GM19025 (cell line): ENCODE results near the gene NFIC.
"Not testable (repeated sequence)": the region's sequence is repeated elsewhere in the genome, so short reads cannot be mapped to it uniquely, and the experiment has no call there.

Experiments
- ATAC-seq: cut with Tn5 transposase; IDR thresholded peaks from one replicate; pipeline ENCODE4 v1.9.1; 2021; ENCODE audit warnings: mild to moderate bottlenecking, low read depth, moderate library complexity; ENCODE audit not compliant: unreplicated experiment

NFIC gene

DNA sequence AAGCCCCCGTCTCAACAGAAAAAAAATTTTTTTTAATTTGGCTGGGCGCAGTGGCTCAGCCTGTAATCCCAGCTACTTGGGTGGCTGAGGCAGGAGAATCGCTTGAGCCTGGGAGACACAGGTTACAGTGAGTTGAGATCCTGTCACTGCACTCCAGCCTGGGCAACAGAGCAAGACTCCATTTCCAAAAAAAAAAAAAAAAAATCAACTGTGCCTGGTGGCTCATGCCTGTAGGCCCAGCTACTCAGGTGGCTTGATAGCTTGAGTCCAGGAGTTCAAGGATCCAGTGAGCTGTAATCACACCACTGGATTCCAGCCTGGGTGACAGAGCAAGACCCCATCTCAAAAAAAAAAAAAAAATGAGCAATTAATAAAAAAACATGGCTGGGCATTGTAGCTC is 135.4 kb downstream of the NFIC start:
- no peak for ATAC-seq

DNA sequence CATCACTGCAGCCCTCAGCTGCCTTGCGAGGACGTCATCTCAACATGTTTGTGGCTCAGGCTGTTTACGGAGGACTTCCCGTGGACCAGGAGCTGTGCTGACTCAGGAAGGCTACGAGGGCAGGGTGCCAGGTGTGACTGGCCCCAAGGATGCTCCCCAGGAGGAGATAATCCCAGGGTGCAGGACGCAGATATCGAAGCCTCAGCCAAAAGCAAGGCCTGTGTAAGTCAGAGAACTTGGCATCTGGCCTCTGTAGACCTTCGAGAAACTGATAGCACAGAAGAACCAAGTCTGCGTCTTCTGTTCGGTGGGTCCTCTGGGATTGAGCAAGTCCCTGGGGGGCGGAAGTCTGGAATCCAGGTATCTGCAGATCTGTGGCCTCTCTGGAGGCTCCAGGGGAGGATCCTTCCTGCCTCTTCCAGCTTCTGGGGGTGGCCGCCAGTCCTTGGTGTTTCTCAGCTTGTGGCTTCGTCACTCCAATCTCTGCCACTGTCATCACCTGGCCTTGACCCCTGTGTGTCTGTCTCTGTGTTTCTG is 136.7 kb downstream of the NFIC start:
- no peak for ATAC-seq

DNA sequence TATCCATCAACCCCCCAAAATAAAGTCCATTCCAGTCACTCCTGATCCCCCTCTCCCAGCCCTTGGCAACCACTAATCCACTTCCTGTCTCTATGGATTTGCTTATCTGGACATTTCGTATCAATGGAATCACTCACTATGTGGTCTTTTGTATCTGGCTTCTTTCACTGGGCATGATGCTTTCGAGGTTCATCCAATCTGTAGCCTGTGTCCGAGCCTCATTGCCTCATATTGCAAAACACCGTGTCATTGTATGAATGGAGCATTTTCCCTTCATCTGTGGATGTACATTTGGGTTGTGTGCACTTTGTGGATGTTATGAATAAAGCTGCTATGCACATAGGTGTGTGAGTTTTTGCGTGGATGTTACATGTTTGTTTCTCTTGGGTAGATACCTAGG is 138.4 kb downstream of the NFIC start:
- ATAC-seq = no peak

DNA sequence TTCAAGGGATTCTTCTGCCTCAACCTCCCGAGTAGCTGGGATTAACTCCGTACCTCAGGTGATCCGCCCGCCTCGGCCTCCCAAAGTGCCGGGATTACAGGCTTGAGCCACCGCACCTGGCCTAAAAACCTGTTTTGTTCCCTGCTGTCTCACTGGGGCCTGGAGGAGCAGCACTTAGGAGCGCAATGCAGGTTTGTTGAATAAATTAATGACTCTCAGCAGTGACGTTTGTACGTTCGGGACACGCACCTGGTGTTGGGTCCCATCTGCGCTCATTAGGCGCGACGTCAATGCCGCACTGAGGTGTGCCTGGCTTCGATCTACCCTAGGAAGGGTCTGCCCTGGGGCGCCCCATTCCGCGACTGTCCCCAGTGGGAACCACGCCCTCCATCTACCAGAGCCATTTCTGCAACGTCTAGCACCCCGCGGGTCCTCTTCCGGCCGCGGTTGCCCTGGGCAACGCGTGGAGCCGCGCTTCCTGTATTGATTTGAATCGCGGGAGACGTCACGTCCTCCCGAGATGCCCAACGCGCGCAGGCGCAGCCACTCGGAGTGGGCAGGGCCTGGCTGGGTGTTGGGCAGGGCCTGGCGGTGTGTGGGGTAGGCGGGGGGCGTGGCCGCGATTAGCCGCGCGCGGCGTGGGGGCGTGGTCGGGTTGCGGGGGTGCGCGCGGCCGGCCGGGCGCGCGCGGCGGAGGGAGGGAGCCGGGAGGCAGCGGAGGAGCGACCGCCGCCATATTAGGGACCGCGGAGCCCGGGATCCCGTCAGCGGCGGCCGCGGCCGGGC is 139.4 kb downstream of the NFIC start, which contains the start of gene FZR1:
Gene FZR1, plus strand, starts transcription at position 714 of the 786 bp plus-strand sequence. CDS start 16,679 bp downstream, outside the sequence.
- peak; percentile 94 for ATAC-seq

DNA sequence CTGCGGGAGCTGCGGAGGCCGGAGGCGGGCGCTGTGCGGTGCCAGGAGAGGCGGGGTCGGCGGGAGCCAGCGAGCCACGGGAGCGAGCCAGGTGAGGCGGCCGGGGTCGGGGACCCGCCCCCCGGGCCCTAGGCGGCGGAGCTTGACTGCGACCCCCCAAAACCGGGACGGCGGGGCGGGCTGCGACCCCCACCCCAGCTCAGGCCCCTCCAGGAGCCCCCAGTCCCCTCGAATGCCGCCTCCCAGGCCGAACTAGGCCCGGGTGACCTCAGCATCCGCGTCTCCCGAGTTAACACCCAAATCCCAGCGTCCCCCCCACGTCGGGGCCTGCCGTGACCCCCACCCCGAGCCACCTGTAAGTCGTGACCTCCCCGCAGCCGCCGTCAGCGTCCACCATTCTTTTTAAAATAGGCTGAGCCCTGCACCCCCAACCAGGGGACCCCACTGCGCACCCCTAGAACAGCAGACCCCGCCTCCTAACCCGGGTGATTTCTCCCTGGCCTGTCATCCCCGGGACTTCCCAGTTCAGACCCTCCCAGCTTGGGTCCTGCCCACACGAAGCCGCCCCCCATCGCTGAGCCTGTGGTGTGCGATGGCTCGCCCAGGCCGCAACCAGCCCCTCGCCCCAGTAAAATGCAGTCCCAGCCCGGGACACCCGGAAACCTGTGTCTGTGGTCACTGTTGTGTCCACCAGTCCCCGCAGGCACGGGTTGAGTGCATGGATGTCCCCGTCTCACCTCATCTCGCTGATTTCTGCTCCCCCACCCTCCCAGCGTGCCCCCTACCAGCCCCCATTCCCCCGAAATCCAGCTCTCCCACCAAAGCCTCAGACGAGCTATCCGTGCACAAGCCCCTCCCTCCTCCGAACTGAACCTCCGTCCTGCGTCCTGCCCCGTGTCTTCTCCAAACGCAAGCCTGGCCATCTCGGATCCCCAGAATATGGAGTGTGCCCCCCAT is 140.3 kb downstream of the NFIC start:
- ATAC-seq = no peak

DNA sequence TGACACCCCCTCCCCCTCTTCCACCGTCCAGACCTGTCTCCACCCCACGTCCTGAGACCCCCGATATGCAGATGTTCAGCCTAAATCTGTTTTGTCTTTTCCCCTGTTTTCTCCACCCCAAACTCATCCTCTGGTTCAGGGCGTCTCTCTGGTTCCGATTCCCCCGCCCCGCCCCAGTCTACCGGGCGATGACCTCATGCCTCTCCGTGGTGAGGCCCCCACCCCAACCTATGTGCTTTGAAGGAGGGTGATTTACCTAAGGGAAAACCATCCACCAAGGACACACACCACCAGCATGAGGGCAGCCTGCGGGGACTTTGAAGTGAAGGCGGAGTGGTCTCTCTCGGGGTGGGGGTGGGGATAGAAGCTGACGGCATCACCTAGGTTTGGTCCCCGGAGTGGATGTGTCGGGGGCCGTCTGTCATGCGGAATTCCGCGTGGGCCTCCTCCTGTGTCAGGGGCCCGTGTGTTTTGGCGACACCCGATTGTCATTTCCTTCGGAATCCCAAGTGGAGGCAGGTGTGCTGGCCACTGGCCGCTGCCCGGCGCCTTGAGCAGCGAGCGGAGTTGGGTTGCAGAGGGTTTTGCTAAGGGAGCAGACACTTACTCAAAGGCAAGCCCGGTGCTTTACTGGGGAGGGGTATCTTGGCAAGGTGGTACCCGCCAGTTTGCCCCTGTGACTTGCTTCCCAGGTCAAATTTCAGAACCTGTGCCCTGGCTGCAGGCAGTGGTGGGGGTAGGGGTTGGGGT is 141.2 kb downstream of the NFIC start:
- no peak for ATAC-seq

DNA sequence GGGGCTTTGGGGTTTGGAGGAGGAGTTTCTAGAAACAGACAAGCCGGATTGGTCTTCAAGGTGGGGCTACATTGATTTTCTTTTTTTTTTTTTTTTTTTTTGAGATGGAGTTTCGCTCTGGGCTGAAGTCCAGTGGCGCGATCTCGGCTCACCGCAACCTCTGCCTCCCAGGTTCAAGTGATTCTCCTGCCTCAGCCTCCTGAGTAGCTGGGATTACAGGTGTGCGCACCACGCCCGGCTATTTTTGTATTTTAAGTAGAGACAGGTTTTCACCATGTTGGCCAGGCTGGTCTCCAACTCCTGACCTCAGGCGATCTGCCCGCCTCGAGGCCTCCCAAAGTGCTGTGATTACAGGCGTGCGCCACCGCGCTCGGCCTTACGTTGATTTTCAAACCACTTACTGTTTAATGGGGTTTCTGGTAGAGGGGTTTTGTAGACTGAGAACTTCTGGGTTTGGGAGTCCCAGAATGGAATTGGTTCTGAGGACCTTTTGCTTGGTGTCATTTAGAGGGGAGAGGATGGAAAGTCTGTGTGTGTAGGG is 141.8 kb downstream of the NFIC start:
- ATAC-seq = not testable (repeated sequence)

DNA sequence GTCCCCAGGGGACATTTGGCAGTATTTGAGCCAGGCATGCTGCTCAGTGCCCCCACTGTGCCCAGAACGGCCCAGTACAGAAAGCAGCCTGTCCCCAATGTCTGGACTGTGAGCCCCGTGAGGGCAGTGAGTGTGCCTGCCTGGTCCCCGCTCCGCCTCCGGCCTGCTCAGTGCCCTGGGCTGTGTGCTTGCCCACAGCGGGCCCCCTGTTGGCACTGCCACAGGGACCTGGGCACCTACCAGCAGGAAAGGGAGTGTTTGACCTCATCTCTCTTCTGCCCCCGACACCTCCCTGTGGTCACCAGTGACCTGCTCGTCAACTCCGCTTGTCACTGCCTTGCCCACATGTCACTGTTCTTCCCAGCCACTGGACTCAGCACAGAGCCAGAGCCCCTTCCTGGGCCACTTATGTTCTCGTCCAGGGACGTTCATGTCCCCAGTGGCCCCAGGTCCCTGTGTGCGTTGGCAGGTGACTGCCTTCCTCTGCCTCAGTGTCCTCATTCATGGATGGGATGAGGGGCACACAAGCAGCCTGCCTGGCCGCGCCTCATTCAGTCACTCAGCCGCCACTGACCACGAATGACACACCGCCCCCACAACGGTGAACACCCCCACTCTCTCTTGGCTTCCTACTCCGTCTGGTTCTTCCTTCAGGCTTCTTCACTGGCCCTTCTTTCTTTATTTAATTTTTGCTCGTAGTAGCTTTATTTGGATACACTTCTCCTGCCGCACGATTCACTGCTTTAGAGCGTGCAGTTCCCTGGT is 142.6 kb downstream of the NFIC start:
- no peak for ATAC-seq

DNA sequence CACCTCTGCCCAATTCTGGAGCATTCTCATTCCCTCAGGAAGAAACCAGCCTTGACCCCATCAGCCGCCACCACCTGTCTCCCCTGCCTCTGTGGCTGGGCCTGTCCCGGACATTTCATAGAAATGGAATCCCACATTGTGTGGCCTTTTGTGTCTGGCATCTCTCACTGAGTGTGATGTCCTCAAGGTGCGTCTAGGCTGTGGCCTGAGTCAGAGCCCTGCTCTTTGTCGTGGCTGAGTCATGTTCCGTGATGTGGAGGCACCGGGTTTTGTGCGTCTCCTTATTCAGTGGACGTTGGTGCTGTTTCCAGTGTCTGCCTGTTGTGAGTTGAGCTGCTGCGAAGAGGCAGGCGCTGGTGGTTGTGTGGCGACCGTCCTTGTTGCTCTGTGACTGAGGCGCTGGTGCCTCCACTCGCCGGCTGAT is 143.2 kb downstream of the NFIC start:
- ATAC-seq = no peak

DNA sequence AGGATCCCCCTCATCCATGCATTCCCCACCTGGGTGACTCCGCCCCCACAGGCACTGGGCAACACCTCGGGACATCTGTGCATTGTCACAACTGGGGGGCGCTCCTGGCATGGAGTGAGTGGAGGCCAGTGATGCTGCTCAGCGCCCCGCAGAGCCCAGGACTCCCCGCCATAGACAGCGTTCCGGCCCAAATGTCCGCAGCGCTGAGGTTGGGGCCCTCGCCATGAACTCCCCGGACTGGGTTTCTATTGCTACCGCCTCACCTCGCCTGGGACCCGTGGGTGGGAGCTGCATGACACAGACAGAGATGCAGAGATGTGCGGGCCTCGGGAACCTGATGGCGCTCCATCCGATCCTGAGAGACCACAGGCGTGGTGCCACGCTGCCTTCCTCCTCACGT is 144.3 kb downstream of the NFIC start:
- no peak for ATAC-seq

DNA sequence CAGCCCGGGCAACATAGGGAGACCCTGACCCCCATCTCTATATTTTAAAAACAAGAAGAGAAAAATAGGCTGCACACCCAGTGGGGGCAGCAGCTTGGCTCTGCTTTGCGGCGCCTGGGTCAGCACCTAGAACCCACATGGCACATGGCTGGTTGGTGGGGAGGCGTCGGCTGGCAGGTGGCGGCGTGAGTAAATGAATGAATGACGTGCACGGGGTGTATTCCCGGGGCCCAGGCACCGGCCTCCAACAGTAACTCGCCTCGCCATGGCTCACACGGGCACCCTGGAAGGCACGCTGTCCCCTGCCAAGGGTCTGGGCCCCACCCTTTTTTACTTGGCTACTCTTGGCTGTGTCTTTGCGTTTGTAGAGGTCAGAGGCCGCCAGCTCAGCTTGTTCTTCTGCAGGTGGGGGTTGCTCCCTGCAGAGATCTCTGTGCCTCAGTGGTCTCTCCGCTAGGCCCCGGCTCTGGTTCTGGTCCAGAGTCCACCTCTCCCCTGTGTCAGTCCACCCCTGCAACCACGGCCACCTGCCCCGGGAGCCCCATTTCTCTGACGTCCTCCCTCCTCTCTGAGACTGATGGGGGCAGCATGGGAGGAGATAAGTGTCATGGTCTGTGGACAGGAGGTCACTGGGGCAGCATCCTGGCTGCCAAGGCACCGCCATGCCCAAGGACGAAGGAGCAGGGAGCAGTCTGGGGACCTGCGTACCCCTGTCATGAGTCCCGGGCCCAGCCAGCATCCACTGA is 145.3 kb downstream of the NFIC start:
- no peak for ATAC-seq

DNA sequence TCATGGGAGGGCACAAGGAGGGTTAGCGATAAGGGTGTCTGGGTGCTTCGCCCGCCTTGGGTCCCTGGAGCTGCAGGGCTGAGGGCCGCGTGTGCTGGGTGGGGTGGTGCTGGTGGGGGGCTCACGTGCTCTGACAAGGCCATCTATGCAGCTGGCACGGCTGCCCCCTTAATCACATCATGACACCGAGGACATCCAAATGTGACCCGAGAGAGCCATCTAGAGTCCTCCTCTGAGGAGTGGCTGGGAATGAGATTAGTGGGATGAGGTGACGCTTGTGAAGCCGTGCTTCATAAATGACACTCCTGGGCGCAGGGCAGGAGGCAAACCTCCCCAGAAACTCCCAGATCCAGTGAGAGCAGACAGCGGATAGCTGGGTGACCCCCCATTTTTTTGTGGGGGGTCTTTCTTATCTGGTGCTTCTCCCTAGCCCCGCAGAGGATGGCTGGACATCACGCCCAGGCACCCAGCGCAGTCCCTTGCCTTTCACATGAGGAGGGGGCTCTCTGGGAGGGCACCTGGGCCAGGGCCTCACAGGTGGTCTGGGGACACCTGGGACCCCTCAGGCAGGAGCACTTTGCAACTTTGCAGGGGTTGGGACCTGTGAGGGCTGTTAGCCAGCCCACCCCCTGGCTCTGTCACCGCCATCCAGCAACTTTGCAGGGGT is 146.3 kb downstream of the NFIC start:
- ATAC-seq = no peak

DNA sequence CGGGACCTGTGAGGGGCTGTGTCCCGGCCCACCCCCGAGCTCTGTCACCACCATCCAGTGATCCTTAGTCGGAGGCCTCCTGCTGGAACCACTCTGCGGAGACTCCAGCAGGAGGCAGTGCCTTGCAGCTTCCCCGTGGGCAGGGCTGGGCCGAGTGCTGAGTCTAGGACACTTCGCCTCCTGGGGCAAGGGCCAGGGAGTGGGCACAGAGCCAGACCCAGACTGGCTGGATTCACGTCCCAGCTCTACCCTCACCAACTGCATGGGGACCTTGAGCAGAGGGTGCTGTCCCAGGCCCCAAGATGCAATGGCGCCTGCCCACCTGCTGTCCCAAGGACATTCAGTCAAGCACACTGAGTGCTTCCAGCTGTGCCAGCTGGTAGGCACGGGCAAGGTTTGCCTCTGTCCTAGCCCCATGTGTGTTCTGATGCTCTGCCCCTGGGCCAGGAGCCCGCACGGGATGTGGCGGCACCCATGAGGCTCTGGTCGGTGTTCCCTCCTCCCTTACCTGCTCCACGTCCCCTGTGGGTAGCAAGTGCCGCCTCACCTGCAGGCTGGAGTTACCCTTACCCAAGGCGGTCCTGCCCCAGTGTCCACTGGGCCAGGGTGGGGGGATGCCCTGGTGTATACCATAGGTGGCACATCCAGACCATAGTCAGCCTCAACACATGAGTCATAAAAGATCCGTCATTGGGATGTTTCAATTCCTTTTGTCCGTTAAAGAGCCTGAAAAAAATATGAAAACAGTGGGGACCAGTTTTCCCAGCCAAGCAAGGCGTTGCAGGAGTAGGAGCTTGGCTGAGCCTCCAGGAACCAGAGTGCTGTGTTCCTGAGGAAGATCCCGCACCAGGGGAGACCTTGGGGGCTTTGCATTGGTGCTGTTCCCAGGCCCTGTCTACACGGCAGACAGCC is 147.1 kb downstream of the NFIC start:
- ATAC-seq = no peak

DNA sequence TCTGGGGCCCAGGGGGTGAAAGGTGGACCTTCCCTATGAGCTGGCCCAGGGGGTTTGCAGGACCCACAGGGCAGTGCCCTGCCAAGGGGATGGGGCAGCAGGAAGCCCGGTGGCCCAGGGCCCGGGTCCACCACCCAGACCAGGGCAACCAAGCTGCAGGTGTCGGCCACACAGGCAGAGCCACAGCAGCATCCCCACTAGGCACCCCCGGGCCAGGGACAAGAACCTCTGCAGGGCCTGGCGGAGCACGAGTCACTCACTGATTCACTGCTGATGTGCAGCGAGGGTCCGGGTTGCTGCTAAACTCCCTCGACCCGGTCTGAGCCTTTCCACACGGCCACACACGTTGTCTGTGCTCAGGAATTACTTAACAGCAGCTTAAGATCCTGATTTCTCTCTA is 148.5 kb downstream of the NFIC start:
- no peak for ATAC-seq

DNA sequence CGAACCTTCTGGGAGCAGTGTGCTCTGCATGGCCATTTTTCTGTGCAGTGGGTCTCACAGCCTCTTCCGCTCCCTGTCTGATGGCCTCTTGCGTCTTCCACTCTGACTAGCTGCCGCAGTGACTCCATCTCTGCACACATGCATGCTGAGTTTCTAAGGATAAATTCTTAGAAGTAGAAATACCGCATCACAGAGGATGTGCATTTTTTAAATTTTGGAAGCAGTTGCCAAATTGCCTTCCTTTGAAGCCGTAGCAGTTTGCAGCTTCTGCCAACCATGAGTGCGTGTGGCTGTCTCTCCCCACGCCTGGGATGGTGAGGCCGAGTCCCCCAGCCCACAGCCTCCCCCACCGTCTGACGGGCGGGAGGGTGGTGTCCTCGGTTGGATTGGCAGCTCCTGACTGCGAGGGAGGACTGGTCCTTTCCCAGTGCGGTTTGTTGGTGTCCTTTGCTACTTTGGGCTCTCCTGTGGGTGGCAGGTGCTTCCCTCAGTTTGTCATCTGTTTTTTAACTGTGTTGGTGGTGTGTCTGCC is 149.6 kb downstream of the NFIC start:
- no peak for ATAC-seq

DNA sequence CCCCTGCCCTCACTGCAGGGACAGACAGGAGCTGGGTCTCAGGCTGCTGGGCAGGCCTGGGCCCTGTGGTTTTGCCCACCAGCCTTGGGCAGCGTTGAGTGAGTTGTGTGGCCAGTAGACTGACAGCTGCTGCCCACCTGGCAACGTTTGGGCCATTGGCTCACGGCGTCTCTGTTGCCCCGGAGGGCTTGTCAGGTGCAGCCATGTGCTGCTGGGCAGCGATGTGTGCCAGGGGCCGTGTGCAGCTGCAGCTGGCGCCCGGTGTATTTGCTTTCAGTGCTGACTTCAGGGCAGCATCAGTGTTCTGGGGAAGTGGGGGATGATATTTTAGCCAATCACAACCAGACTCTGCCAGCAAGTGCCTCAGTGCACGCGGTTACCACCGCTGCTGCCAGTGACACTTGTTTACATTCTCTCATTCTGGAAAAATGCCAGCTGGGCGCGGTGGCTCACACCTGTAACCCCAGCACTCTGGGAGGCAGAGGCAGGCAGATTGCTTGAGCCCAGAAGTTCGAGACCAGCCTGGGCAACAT is 150.4 kb downstream of the NFIC start:
- no peak for ATAC-seq

DNA sequence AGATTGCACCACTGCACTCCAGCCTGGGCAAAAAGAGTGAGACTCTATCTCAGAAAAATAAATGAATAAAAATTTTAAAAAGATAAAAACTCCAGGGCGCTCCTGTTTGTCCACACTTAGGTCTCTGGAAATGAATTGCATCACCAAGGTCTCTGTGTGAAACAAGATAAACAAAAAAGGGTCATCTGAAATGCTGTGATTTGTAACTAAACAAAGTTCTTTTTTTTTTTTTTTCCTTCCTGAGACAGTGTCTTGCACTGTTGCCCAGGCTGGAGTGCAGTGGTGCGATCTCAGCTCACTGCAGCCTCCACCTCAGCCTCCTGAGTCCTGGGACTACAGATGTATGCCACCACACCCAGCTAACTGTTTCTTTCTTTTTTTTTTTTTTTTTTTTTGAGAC is 151.3 kb downstream of the NFIC start:
- ATAC-seq = no peak
